Measurements from ENCODE around the gene RBM4.

RBM4 gene

DNA sequence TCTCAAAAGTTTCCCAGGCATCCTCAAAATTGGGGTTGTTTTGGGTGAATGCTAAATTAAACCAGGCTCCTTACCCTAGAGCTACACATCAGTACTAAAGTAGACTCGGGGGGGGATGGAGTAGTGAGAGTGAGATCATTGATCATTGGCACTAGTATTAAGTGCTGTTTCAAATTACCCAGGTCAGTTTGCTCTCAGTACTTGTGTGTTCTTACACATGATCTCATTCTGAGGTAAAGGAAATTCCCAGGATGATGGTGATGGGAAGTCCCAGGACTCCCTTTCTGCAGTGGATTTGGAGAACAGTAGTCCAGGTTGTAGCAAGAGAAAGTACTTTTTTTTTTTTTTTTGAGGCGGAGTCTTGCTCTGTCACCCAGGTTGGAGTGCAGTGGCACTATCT, 12.5 kb downstream of the RBM4 start:
- no peak for DNase-seq (ENCODE audit: low read depth in 2 of 2)

DNA sequence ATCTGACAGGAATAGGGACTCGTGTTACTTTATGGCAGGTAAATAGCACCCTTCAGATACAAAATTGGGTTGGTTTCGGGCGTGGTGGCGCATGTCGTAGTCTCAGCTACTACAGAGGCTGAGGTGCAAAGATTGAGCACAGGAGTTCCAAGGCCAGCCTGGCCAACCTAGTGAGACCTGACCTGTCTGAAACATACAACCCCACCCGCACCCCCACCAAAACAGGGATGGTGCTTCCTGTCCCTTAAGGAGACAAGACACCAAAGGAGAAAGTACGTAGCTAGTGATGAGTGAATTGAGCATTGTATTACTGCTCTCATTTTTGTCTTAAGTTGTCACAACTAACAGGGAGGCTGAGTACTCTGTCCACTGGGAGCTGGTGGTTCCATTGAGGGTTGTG, 14.1 kb downstream of the RBM4 start:
- DNase-seq (ENCODE audit: low read depth in 2 of 2), result no peak

DNA sequence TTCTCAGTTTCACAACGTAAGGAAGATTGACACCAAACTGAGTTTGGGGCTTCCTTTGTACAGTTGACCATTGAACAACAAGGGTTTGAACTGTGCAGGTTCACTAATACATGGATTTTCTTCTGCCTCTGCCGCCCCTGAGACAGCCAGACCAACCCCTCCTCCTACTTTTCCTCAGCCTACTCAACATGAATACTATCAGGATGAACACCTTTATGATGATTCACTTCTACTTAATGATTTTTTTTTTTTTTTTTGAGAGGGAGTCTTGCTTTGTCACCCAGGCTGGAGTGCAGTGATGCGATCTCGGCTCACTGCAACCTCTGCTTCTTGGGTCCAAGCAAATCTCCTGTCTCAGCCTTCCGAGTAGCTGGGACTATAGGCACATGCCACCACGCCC, 14.6 kb downstream of the RBM4 start:
- no peak for DNase-seq (ENCODE audit: low read depth in 2 of 2)

DNA sequence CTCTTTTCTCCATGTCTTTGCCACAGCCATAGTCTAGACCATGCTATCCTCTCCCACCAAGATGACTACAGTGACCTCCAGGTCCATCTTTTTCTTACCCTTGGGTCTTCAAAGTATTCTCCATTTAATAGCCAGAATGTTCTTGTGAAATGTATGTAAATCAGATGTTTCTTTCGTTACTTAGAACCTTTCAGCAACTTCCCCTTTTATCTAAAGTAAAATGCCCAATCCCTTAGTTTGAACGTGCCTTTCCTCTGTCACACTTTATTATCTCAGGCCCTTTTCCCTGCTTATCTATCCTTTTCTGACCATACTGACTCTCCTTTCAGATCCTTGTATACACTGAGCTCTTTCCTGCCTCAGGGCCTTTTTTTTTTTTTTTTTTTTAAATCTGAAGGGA, 21.3 kb downstream of the RBM4 start:
- DNase-seq (ENCODE audit: low read depth in 2 of 2), result no peak

DNA sequence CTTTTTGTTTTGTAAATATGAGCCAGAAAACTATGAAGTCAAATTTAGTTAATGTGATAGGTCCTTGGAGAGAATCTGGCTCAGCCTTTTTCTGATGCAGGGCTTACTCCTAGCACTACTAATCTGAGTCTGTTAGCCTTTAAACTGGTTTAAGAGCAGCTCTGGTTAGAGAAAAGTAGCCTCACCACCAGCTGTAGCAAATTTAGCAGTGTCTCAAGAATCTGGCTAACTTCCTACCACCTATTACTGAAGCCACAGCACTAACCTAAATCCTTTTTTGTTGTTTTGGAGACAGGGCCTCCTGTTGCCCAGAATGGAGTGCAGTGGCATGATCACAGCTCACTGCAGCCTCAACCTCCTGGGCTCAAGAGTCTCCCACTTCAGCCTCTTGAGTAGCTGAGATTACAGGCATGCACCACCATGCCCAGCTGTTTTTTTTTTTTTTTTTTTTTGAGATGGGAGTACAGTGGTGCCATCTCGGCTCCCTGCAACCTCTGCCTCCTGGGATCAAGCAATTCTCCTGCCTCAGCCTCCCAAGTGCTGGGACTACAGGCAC, 25.3 kb downstream of the RBM4 start:
- no peak for DNase-seq (ENCODE audit: low read depth in 2 of 2)

DNA sequence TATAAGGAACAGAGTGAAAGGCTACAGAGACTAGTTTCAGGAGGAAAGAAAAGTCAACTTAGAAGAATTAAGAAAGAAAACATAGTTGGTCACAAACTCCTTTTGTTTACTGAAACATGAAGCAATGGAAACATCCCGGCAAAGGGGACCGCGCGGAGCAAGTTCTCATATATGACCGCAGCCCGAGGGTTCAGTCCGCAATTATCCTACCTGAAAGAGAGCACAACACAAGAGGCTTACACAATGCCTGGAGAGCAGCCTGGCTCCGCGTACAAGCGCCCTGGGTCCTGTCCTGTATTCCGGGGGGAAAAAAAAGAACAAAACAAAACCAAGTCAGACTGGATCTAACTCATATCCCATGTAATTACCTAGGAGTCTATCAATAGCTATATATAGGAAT, 26.9 kb downstream of the RBM4 start:
- DNase-seq (ENCODE audit: low read depth in 2 of 2), result no peak

DNA sequence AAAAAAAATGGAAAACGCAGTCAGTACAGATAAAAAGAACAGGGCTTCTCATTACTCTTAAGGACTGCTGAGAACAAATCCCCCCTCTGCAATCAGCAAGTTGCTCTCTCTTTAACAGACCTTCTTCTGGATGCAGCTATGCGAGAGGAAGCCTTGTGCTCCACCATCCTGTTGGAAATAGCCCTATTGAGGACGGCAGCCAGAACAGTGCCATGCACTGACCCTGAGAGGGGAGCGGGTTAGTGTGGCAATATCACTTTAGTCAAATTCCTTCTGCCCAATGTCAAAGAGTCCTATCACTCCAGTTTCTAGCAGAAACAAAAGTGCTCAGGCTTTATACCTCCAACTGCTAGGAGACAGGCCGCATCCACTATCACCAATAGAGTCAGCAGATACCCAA, 32.3 kb downstream of the RBM4 start:
- DNase-seq (ENCODE audit: low read depth in 2 of 2), result no peak

DNA sequence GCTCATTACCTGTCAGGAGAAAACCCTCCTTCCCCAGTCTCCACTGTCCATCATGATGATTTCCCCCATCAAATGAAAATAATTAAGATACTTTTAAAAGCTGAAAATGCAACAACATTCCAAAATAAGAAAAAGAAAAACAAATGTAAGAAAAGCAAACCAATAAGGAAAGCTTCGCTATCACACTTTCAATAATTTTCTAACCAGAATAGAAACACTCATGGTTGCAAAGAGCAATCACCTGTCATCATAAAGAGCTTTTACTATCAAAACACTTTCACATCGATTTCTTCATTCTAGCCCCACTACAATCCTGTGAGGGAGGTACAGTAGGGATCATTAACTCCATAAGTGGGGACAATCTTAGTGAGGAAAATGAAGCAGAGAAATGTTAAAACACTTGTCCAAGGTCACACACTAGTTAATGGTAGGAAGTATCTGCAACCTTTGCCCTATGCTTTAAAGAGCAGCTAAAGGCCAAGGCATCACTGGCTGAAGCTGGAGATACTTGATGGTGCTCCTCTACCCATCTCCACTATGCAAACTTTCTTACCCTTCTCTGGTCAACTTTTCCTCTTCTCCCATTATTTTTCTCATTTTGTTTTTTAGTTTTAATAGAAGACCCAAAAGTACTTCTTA, 36.6 kb downstream of the RBM4 start:
- DNase-seq (ENCODE audit: low read depth in 2 of 2), result no peak

DNA sequence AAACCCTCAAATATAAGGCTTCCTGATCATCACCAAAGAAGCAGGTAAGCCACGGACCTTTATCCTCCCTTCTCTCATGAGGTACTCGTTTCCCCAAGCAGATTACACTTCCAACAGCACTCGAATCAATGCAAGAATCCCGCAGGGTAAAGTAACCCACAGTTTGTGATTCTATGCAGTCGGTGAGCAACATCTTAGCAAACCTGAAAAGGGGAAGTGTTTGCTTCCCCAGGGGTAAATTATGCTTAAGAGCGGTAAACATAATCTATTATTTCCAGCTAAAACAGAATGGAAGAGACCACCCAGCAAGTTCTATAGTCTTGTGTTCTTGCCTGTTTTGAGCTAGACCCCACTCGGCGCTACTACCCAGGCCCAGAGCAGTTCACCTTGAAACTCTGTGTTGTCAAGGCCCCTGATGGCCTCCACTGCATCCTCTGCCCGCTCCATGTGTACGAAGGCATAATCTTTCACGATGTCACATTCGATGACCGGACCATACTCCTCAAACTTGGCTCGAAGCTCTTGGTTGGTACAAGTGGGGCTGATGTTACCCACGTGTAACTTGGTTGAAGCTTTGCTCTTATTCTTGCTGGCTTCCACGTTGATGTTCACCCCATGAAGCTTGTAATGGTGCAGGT, 37.9 kb downstream of the RBM4 start:
- no peak for DNase-seq (ENCODE audit: low read depth in 2 of 2)

DNA sequence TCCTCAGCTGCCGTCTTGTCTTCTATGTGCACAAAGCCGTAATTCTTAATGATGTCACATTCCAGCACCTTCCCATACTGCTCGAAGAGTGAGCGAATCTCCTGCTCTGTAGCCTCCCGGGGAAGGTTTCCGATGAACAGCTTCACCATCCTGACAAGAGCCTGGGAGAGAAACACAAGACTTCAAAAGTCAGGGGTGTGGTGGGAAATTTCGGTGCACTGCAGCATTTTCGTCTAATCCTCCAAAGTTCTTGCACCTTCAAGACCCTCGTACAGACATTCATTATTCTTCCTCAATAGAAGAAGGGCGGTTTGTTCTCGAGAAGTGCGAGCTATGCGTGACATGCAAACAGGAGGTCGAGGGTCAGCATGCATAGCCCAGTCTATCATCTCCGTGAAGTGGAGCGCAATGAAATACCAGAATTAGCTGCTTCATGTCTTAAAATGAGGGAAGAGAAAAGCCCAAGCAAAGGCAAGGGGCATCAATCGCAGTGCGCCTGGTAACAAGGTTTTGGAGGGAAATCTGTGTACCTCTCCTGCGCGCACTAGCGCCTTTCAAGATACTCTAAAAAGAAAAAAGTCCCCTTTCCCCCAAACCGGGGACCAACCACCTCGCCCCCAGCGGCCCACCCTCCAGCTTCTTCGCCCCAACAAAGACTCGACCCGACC, 38.6 kb downstream of the RBM4 start:
- no peak for DNase-seq (ENCODE audit: low read depth in 2 of 2)

DNA sequence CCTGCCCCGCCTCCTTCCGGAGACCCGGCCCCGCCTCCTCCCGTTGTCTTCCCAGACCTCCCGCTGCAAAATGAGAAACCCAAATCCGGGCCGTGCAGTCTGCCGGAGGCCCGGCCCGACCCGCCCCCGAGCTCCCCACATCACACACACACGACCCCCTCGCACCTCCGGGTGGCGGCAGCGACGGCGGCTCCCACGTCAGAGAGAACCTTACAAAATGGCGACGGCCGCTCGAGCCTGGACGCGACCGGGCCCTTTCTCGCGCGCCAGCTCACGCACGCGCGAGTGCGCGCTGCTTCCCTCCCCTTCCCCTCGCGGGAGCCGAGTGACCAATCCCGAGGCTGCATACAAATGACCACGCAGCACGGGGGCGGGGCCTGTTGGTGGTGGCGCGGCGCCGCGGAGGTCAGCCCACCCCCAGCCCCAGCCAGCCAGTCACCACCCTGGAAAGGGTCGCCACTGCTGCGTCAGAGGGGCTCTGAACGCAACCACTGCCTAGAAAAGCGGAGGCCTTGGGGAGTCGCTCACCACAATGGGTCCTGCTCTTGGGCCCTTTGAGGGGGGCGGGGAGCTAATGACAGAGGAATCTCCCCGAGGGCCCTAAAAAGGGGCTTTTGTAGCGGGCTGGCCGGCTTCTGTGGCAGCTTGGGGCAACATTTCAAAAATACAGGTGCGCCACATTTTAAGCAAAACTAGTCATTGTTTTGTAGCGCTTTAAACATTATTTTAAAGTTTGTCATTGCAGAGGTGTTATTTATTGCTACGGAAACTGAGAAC, 39.3 kb downstream of the RBM4 start, which contains the start of gene RBM4B:
RBM4B (minus strand) TSS at position 289 of the 777 bp plus-strand sequence. CDS start 808 bp downstream, outside the sequence.
- peak; percentile 85 to 89 for DNase-seq (ENCODE audit: low read depth in 2 of 2)

DNA sequence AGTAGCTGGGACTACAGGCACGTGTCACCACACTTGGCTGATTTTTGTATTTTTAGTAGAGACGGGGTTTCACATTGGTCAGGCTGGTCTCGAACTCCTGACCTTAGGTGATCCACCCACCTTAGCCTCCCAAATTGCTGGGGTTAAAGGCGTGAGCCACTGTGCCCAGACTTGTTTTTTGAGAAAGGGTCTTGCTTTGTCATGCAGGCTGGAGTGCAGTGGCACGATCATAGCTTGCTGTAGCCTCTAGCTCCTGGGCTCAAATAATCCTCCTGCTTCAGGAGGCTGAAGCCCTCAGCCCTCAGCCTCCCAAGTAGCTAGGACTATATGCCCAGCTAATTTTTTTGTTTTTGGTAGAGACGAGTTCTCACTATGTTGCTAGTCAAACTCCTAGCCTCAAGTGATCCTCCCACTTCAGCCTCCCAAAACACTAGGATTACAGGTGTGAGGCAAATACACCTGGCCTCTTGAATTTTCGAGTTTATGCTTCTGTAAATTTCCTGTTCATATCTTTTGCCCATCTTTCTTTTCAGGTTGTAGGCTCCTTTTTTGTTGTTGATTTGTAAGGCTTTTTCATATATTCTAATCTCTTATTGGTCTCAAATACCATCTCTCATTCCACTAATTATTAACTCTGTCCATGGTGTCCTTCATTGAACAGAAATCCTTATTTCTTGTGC, 42.6 kb downstream of the RBM4 start:
- DNase-seq (ENCODE audit: low read depth in 2 of 2), result no peak

DNA sequence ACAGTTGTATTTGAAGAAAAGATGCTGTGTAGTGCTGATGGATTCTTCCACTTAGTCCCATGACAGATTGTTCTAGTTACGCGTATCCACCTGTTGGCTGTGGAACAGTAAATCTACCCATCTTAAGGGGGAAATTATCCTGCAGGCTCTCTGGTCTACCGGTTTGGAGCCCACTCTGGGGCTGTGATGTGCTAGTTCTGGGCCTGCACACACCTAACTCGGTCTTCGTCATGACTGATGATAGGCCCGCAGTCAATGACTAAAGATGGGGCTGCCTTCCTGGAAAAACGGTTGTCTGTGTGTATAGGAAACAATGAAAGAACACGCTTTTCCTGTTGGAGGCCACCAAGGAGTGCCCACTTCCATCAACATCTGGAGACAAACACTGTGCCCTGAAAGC, 45.4 kb downstream of the RBM4 start:
- DNase-seq (ENCODE audit: low read depth in 2 of 2), result no peak

DNA sequence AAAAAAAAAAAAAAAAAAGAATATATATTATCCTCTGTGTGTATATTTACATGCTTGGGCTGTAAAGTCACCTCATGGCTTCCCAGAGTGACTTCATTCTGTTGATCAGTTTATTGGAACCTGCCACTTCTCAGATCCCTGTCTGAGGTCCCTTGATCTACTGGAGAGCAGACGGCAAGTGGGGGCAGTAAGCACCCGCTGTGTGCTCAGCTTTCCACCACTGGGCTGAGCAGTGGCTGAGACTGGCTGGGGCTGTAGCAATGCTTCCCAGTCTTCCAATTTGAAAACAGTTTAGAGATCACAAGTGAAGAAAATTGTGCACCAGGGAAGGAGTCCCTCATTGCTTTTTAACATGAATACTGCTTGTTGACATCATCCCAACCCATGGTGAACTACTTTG, 46.1 kb downstream of the RBM4 start:
- no peak for DNase-seq (ENCODE audit: low read depth in 2 of 2)

DNA sequence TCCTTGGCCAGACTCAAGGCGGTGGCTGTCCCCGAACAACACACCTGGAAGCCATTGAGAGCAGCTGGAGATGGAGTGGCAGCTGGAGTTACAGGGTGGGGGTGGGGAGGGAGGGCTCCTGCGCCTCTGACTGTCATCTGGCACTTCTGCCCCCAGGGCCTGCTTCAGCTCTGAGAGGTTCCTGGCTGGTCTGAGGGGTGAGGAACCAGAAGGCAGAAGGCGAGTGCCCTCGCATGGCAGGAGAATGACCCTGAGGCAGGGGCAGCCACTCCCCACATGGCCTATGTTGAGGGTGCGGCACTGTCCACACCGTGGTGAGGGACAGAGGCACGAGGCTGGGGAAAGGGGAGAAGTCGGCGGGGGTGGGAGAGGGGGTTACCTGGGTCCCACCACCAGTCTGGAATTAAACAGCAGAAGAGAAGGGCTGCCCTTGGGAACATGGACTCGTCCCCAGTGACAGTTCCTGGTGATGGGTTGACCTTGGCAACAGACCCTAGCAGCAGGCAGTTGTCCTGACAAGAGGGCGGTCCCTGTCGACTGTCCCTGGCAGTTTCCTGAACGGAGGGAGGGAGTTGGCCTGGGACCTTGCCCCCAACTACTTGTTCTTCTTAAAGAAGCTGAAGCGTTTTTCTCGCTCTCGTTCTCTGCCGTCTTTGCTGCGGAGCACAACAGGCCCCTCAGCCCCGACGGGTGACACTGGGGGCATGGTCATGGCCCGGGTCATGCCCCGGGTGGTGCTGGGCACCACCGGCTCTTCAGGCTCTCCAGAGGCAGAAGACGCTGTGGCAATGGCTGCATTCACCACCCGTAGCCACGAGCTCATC, 47.0 kb downstream of the RBM4 start:
- no peak for DNase-seq (ENCODE audit: low read depth in 2 of 2)

DNA sequence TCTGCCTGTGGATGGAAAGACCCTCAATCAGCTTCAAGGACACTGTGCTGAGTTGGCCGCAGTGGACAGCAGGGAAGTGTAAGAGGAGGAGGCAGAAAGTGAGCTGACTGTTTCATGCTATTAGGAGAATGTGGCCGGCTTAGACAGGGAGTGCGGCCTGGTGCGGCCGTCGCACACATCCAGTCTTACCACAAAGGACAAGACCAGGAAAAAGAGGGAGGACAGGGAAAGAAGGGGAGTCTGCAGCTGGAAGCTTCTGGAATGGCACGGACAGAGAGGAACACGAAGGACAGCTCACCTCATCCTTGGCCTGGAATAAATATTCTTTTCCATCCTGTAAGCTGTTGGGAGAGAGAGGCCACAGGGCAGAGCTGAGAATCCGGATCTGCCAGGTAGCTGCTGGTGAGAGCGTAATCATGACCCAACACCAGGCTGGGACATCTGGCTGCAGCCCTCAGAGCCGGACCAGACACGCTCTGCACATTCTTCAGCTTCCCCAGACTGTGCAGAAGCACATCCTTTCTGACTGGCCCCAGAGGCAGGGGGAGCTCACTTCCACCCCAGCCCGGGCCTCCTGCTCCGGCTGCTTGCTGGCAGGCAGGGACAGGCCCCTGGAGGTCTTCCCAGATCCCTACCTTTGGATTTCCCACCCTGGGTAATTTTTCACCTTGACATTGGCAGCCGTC, 47.7 kb downstream of the RBM4 start:
- DNase-seq (ENCODE audit: low read depth in 2 of 2), result no peak

DNA sequence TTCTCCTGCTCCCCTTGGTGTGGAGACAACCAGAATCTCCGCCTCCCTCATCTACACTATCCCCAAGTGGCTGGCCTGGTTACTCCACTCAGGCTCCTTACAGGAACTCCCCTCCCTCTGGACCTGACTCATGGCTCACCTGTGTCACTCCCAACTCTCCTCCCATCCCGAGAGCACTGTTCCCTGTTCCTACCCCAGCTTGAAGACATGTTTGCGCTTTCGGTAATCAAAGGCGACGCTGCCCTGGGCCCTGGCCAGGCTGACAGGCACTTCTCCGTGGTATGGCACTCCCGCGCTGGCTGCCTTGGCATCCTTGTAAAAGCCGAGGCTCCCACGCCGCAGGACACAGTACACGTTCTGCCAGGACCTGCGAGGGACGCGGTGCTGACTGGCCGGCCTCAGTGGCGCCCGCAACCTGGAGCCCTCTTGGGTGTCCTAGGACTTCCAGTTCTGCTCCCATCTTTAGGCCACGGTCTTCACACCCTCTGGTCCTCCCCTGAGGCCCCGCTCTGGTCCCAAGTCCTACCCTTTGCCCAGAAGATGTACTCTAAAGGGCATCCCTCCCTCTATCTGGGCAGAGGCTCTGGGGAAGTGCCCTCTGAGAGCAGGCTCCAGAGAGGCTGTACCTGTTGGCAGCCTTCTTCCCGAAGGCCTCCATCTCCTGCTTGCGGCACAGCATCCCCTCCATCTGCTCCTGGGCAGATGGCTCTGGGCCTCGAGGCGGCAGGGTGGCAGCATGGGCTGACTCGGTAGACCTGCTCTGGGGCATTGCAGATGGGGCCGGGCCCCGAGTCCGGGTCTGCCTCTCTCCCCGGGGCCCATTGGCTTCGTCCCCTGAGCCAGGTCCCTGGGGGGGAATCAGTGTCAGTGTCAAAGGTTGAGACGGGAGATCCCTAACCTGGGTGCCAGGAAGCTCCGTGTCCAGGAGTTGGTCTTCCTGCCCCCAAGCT, 48.6 kb downstream of the RBM4 start:
- DNase-seq (ENCODE audit: low read depth in 2 of 2), result no peak

DNA sequence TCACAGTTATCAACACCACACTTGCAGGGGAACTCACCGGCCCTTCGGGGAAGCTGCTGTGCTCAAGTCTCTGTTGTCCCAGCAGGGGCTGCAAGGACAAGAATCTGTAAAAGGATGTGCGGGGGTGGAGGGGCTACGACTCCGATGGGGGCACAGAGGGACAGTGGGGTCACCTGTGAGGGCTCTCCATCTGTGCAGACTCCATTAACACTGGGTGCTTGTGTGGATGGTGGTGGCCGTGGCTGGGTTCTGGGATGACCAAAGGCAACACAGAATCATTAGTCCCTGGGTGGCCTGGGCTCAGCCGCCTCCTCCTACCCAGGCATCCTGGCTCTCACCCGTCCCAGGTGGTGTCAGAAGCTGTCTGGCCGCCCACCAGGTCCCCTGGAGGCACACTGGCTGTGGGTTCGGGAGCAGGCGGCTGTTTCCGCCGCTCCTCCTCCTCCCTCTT, 49.4 kb downstream of the RBM4 start:
- no peak for DNase-seq (ENCODE audit: low read depth in 2 of 2)
